ENCODE measurements around the gene ARHGAP9.

- TF ChIP-seq CTCF (IDR thresholded peaks at IDR 0.05): no peak
- TF ChIP-seq EP300 (IDR thresholded peaks at IDR 0.05): peak; percentile 41
- peak; percentile 98 to 100 for TF ChIP-seq POLR2A (IDR thresholded peaks at IDR 0.05)
- TF ChIP-seq POLR2AphosphoS5 (IDR thresholded peaks at IDR 0.05): peak; percentile 96 to 99 (median 99)
Measured at GRCh38 chr12:57520053-57520818, 40.6 kb upstream of the ARHGAP9 start, which contains the start of gene DDIT3.

Measured in suprapubic skin (tissue), 4 donors.